PFSK-1 (cell line): ENCODE results near the gene RPGR. TPM values are rescaled to one million over a fixed set of nuclear protein-coding genes. Genes with fewer than 3 reads are reported as not detected.
A peak's percentile ranks its signal among the peaks of the same experiment; 100 is the strongest.

Experiments used
- FOXP2 ChIP-seq: optimal IDR thresholded peaks from 2 replicates; pipeline ENCODE3; 2011; ENCODE audit warnings: borderline replicate concordance, control low read depth, inconsistent platforms; ENCODE audit not compliant: insufficient read depth; ENCODE audit errors: extremely low read length, extremely low read depth
- POLR2AphosphoS5 ChIP-seq: IDR thresholded peaks from 2 replicates; pipeline ENCODE4 v1.6.1; 2012; ENCODE audit warnings: low read depth, mild to moderate bottlenecking, control low read depth, low read length, moderate library complexity
- REST ChIP-seq, 2 experiments: IDR thresholded peaks; 2 replicates each; pipeline versions ENCODE4 v1.6.1 to v1.8.0; 2011 to 2012; ENCODE audit warnings: low read depth in 2 of 2, low read length in 2 of 2, control low read depth in 1 of 2, inconsistent platforms in 1 of 2, mild to moderate bottlenecking in 1 of 2, moderate library complexity in 1 of 2; ENCODE audit not compliant: insufficient read depth in 1 of 2
- SIN3A ChIP-seq: IDR thresholded peaks from 2 replicates; pipeline ENCODE4 v1.6.1; 2012; ENCODE audit warnings: mild to moderate bottlenecking, low read length, moderate library complexity, borderline replicate concordance; ENCODE audit not compliant: insufficient read depth
- TAF1 ChIP-seq: IDR thresholded peaks from 2 replicates; pipeline ENCODE4 v1.6.1; 2012; ENCODE audit warnings: low read length, control low read depth, borderline replicate concordance; ENCODE audit not compliant: insufficient read depth
- polyA plus RNA-seq: library from polyadenylated mRNA; unstranded; fragments of >200 nt; gene quantifications from one replicate; pipeline ENCODE4 v1.2.1, GENCODE V29; 2012; ENCODE audit warnings: low read depth, missing spikeins; ENCODE audit not compliant: insufficient read length

RPGR gene
- polyA plus RNA-seq: 5.8 TPM

GRCh38 chrX:38327007-38327774 is at the start of gene RPGR:
Gene RPGR, minus strand, starts transcription at chrX:38327509. Its CDS starts 142 bp downstream, at chrX:38327367.
- no peak for TF ChIP-seq TAF1
- no peak for TF ChIP-seq POLR2AphosphoS5
- TF ChIP-seq SIN3A: peak; percentile 87; the same call in 1 of the 2 replicates
- peak; percentile 98 for TF ChIP-seq FOXP2
- TF ChIP-seq REST (IDR thresholded peaks at IDR 0.05; ENCODE audit: insufficient read depth in 1 of 2, low read depth in 2 of 2, low read length in 2 of 2): no peak

GRCh38 chrX:38376747-38377146 is 49.4 kb upstream of the RPGR start:
- TF ChIP-seq POLR2AphosphoS5 (no peak), REST (IDR thresholded peaks at IDR 0.05; ENCODE audit: insufficient read depth in 1 of 2, low read depth in 2 of 2, low read length in 2 of 2) (no peak), FOXP2 (no peak), TAF1 (no peak), SIN3A (no peak)

GRCh38 chrX:38375891-38376290 is 48.6 kb upstream of the RPGR start:
- TF ChIP-seq FOXP2 (no peak), TAF1 (no peak), POLR2AphosphoS5 (no peak), SIN3A (no peak), REST (IDR thresholded peaks at IDR 0.05; ENCODE audit: insufficient read depth in 1 of 2, low read depth in 2 of 2, low read length in 2 of 2) (no peak)

GRCh38 chrX:38374431-38374830 is 47.1 kb upstream of the RPGR start:
- TF ChIP-seq TAF1: no peak
- no peak for TF ChIP-seq SIN3A
- TF ChIP-seq REST (IDR thresholded peaks at IDR 0.05; ENCODE audit: insufficient read depth in 1 of 2, low read depth in 2 of 2, low read length in 2 of 2): no peak
- no peak for TF ChIP-seq POLR2AphosphoS5
- no peak for TF ChIP-seq FOXP2

GRCh38 chrX:38371641-38372040 is 44.3 kb upstream of the RPGR start:
- TF ChIP-seq SIN3A: no peak
- TF ChIP-seq FOXP2: no peak
- TF ChIP-seq REST (IDR thresholded peaks at IDR 0.05; ENCODE audit: insufficient read depth in 1 of 2, low read depth in 2 of 2, low read length in 2 of 2): no peak
- no peak for TF ChIP-seq TAF1
- TF ChIP-seq POLR2AphosphoS5: no peak
